Raji (cell line): ENCODE data around the gene FDXR.

ENCODE experiments used
- POLR2A ChIP-seq: IDR thresholded peaks from 2 replicates; pipeline ENCODE4 v1.6.1; 2011; ENCODE audit warnings: low read depth, low read length, control low read depth; ENCODE audit not compliant: insufficient read depth

The FDXR gene

DNA sequence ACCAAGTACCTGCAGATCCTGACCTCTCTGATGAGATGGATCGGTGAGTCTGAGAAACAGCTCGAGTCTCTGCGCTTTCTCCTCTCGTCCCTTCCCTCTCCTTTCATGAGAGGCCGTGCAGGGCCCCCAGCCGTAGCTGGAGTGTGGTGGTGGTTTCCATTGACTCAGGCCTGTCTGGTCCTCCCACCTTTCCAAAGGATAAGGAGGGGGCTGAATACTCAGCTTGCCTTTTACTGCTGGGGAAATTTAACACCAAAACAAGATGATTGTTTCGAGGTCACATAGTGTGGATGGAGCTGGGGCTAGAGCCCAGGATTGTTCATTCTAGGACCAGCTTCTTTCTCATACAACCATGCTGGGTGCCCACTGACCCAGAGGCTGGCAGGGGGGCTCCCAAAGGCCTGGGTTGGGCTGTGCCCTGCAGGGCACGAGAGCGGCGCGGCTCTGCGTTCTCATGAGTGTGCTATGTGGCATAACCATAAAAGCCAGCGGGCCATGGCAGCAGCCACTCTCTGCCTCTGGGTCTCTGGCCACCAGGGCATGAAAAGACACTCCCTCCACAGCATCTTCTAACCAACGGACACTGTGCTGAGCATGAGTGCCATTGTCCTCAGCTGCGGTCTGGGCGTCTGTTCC is 52.9 kb downstream of the FDXR start:
- no peak for TF ChIP-seq POLR2A

DNA sequence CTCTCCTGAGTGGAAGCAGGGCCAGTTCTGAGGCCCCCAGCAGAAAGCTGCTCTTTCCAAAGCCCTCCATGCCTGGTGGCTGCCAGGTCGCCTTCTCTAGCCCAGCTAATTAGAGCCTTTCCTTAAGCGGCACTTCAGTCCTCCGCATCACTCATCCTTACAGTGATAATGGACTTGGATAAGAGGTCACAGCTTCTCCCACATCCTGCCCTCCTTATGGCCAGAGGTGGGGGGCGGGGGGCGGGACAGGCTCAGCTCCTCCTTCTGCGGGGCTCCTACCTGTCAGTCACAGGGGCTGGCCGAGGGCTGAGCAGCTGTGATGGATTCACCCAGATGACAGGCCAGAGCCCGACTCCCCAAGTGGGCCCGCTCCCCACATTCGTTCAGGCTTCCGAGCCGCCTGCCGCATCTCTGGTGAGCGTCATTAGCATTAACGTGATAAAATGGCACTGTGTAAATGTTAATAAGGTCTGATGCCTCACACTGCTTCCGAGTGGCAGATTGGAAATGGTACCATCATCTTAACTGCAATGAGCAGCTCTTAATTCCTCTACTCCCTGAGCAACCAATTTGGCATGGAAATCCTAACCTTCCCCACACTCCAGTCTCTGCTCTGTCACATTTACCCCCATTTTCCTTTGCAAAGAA is 54.4 kb downstream of the FDXR start:
- no peak for TF ChIP-seq POLR2A

DNA sequence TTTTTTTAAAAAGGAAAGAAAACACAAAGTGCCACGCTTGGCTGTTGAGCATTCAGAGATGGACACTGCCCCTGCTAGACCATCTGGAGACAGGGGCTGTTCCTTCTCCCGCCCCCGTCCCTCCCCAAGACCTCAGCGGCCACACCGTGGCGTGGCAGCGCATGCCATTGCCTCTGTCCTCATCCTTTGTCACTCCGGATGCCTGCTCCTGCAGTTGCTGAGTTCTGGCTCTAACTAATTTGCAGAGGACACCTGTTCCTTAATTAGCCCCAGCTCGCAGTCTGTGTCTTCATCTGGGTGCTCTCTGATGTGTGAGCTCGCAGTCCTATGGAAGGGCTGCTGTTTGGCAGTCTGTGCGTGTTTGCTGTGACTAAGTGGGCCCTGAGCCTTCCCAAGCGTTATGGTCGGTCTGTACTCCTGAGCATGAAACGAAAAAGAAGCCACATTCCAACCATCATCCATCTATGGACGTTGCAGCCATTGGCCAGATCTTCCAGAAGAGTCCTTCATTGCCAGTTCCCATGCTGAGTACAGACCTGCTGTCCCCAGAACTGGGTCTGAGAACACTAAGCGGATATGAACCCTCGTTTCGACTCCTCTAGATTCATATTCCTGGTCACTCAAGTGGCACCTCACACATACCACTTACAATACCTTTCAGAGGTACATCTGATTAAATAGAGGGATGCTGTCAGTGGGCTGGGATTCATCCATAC is 55.7 kb downstream of the FDXR start:
- TF ChIP-seq POLR2A: no peak

DNA sequence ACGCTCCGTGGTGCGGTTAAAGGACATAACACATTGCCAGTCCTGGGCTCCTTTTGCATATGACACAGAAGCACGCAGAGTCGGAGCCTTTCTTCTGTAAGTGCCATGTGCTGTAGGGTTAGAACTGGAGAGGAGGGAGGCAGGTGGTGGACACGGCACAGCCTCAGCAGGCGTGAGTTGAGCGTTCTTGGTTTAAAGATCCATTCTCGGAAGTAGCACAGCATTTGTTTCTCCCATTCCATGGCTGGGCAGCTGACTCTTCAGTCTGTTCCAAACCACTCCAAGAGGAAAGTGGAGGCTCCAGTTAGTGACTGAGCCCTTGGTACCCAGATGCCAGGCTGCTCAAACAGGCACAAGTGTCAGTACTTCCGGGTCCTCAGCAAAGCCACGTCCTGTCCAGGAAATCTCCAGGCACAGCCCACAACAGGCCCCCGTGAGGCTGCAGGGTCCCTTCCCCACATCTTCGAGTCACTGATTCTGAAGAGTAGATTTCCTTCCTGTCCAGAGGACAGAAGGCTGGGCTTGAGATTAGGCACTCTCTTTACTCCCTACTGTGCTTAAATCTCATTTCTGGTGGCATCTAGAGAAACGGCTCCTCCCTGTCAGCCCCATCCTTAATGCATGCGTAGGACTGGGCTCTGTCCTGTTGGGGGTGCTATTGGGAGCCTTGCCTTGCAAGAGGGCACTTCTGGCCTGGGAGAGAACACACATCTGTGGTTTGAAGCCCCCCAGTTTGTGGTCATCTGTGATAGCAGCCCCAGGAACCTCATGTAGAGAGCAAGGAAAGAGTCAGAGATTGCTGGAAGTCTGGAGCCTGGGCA is 57.0 kb downstream of the FDXR start:
- TF ChIP-seq POLR2A: no peak

- no peak for TF ChIP-seq POLR2A
Measured at GRCh38 chr17:74815067-74815466, 57.7 kb downstream of the FDXR start.

- no peak for TF ChIP-seq POLR2A
Measured at GRCh38 chr17:74814453-74814852, 58.3 kb downstream of the FDXR start.
